Left ventricle myocardium inferior (tissue), 1 donor: ENCODE results near the gene SEZ6. TPM values are rescaled to one million over a fixed set of nuclear protein-coding genes. Genes with fewer than 3 reads are reported as not detected.

Experiments
- DNase-seq: peaks from one replicate; pipeline ENCODE4 v3.0.0-alpha.2; 2020
- H3K27ac ChIP-seq: fragments of 200-600 bp; replicated peaks from 2 replicates; pipeline ENCODE4 v1.8.0; 2021
- H3K27me3 ChIP-seq: fragments of 200-600 bp; 2 replicates; pipeline ENCODE4 v1.8.0; 2021; ENCODE audit warnings: low read depth
- H3K36me3 ChIP-seq: fragments of 200-600 bp; 2 replicates; pipeline ENCODE4 v1.8.0; 2021
- H3K4me1 ChIP-seq: fragments of 200-600 bp; 2 replicates; pipeline ENCODE4 v1.8.0; 2021
- H3K4me3 ChIP-seq: fragments of 200-600 bp; 2 replicates; pipeline ENCODE4 v1.8.0; 2021; ENCODE audit warnings: mild to moderate bottlenecking, moderate library complexity
- H3K9me3 ChIP-seq: fragments of 200-600 bp; replicated peaks from 2 replicates; pipeline ENCODE4 v1.8.0; 2021
- intact Hi-C: fragments of 100-400 bp; cut with micrococcal nuclease; formaldehyde crosslinking; loops from one replicate; pipeline ENCODE4 v1.11.0; 2022
- total RNA-seq: library from RNA; stranded (reverse); fragmentation: NEBNext Ultra II Directional; extraction: Animal tissue kit (Norgen Biotek cat#: 25700); gene quantifications from one replicate; pipeline ENCODE4 v1.2.1, GENCODE V29; 2021
- TF ChIP-seq, protein P1 (sequence below): fragments of 200-600 bp; IDR thresholded peaks from 2 replicates; pipeline ENCODE4 v1.8.0; 2021; ENCODE audit warnings: antibody characterized with exemption, mild to moderate bottlenecking, borderline replicate concordance
- donor health status: DM: no; HTN: yes; CAD: no; lungs with severe emphysema.

The SEZ6 gene
- total RNA-seq, 1 donor from 2014 or later = not detected

DNA sequence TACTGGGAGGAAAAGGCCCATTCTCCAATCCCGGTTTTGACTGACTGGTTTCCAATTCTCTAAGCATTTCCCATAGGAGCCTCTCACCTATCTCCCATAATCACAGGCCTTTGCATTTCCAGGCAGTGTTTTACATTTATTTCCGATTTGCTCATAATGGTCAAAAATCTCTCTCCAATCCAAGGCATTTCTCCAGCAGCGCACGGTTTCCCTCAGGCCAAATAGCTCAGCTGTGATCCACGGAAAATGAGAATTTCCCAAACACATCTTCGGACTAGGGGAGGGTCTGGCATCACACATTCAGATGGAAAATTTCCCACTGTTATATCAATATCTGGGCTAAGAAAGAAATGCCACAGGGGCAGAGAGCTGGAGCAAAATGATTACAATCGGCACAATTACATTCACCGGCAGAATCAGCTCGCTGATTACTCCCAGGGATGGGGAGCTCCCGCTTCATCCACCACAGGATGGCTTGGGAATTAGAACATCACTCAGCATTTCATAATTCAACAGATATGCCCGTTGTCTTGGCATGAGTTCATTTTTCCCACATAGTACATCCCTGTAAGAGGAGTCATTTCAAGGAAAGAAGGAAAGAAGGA is 43.8 kb upstream of the SEZ6 start:
- Histone ChIP-seq H3K9me3 (no peaks in the 10 kb centered on the region), H3K36me3 (no peaks in the 10 kb centered on the region), H3K27me3 (peaks cover 31% of the 10 kb centered on the region), H3K27ac (no peak overlapping the region), H3K4me1 (no peaks in the 10 kb centered on the region), H3K4me3 (no peak overlapping the region)
- TF ChIP-seq, protein P1, sequence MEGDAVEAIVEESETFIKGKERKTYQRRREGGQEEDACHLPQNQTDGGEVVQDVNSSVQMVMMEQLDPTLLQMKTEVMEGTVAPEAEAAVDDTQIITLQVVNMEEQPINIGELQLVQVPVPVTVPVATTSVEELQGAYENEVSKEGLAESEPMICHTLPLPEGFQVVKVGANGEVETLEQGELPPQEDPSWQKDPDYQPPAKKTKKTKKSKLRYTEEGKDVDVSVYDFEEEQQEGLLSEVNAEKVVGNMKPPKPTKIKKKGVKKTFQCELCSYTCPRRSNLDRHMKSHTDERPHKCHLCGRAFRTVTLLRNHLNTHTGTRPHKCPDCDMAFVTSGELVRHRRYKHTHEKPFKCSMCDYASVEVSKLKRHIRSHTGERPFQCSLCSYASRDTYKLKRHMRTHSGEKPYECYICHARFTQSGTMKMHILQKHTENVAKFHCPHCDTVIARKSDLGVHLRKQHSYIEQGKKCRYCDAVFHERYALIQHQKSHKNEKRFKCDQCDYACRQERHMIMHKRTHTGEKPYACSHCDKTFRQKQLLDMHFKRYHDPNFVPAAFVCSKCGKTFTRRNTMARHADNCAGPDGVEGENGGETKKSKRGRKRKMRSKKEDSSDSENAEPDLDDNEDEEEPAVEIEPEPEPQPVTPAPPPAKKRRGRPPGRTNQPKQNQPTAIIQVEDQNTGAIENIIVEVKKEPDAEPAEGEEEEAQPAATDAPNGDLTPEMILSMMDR = no peak
- no peak for DNase-seq
- intact Hi-C loops = no loop called here

DNA sequence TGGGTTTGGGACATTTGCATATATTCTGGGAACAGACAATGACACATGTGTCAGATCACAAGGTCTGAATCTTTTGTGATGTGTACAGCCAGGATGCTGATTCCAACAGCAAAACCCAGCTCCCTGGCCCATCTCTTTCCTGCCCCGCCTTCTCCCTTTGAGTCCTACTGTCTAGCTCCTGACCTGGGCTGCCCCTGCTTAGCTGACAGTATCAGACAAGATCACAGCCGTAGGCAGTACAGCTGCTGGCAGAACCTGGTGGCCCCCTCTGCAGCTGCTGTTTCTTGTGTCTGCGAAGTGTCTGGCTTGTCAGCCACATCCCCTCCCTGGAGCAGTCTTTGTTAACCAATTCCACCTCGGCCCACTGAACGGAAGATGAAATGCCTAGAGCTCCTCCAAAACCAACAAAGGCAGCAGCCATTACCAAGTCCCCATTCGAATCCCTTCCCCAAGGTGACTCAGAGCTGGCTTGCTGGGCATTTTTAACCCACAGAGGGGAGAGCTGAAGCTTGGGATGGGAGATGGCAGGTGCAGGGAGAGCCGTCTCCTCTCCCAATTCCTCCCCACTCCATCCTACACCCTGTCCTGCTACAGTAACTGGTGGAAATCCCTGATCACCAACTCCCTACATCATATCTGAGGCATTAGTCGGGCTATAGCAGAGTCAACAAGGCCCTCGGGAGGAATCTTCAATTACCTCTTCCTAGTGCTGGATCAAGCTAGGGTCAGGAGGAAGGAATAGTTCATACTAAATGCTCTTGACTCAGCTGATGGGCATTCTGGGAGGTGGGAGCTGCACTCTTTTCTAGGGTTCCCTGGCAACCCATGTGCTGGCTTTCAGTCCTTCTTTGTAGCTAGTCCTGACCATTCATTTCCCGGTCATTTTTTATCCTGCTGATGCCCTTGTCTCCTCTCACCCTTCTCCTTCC is 42.9 kb upstream of the SEZ6 start:
- H3K4me1 ChIP-seq = no peaks in the 10 kb centered on the region
- H3K36me3 ChIP-seq = no peaks in the 10 kb centered on the region
- H3K27me3 ChIP-seq = peaks cover 30% of the 10 kb centered on the region
- no peaks in the 10 kb centered on the region for H3K9me3 ChIP-seq
- TF ChIP-seq, protein P1 = no peak
- intact Hi-C loops = no loop called here
- no peak overlapping the region for H3K27ac ChIP-seq
- no peak for DNase-seq
- no peak overlapping the region for H3K4me3 ChIP-seq

DNA sequence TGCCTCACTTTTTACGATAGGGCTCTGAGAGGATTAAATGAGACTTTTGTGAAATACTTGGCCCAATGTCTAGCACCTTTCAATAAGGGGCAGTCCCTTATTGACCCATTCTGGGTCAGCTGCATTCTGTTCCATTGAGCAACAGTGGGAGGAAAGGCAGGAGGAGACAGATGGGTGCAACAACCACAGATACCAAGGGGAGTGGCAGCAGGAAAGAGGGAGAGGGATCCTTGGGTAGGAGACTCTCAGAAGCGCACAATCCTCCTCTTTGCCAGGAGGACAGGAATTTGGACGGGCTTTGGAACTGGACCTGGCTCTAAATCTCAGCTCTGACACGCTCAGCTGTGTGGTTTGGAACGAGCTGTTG is 40.6 kb upstream of the SEZ6 start:
- no peaks in the 10 kb centered on the region for H3K36me3 ChIP-seq
- H3K27ac ChIP-seq = no peak overlapping the region
- intact Hi-C loops = no loop called here
- TF ChIP-seq, protein P1 = no peak
- H3K9me3 ChIP-seq = no peaks in the 10 kb centered on the region
- DNase-seq = no peak
- H3K4me3 ChIP-seq = no peak overlapping the region
- peaks cover 30% of the 10 kb centered on the region for H3K27me3 ChIP-seq
- H3K4me1 ChIP-seq = peaks cover 9% of the 10 kb centered on the region

DNA sequence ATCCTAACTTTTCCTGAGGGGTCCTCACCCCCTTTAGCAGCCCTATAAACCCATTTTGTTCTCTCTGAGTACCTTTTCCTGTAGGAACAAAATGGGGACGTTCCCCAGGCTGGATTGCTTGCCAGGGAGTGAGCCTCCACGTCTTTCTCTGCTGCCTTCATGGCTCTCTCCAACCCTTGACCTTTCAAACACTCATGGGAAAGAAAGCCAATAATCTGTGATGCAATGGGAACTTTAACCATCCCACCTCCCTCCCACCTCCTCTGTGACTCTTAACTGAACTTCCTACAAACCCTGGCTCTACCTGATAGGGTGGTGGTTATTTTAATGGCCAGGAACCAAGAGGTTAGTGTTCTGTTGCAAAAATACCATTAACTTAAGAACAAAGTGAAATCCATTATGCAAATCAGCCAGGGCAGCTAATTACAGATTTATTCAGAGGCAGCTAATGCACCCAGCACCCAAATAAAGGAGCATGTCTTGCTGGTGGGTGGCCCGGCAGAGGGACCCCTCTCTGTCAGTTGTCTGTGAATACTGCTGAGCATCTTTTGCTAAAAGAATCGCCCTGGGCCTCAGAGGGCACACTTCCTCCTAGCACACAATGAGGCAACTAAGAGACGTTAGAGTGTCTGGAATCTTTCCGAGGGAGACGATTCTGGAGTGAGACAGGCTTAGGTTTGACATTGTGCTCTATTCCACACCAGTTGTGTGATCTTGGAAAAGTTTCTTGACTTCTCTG is 40.1 kb upstream of the SEZ6 start:
- Histone ChIP-seq H3K4me3 (no peak overlapping the region), H3K9me3 (no peaks in the 10 kb centered on the region), H3K36me3 (no peaks in the 10 kb centered on the region), H3K4me1 (peaks cover 9% of the 10 kb centered on the region), H3K27me3 (peaks cover 30% of the 10 kb centered on the region), H3K27ac (no peak overlapping the region)
- DNase-seq = no peak
- TF ChIP-seq, protein P1 = no peak
- intact Hi-C loops = no loop called here

DNA sequence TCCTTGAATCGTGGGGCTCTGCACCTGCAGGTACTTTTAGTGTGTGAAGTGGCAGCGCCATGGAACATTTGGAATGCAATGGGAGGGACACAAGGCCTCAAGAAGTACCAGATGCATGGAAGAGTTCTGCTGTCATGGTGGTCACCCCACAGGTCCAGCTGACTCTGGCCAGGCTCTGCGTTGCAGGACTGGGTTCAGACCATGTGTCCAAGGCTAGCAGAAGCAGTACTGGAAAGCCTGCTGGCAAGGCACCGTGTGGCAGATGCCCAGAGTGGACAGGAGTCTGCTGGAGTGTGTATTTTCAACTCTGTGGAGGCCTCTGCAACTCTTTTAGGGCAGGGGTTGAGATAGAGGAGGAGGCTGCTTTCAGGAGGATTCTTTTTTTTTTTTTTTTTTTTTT is 39.2 kb upstream of the SEZ6 start:
- Histone ChIP-seq H3K27ac (no peak overlapping the region), H3K27me3 (peaks cover 30% of the 10 kb centered on the region), H3K36me3 (no peaks in the 10 kb centered on the region), H3K4me1 (peaks cover 9% of the 10 kb centered on the region), H3K4me3 (no peak overlapping the region), H3K9me3 (no peaks in the 10 kb centered on the region)
- TF ChIP-seq, protein P1 = no peak
- DNase-seq = no peak
- intact Hi-C loops = no loop called here
